ENCODE measurements around the gene LIPI.
"Not testable (repeated sequence)": the region's sequence is repeated elsewhere in the genome, so short reads cannot be mapped to it uniquely, and the experiment has no call there.

Gene LIPI

DNA sequence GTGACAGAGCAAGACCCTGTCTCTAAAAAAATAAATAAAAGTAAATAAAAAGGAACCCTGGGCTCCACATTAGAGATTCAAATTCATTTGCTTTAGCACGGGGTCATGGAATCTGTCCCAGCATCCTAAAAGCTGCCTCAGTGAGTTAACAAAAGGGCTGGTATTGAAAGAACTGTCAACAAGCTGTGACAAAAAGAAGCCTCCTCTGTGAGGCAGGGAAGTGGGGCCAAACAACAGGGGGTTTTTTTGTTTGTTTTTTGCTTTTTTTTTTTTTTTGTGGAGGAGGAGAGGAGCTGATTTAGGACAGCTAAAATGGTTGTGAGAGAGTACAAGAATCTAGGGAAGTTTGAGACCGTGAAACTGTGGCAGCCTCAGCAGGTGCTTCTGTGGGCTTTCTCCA lies 115.7 kb downstream of the LIPI start:
- TF ChIP-seq, protein P1, sequence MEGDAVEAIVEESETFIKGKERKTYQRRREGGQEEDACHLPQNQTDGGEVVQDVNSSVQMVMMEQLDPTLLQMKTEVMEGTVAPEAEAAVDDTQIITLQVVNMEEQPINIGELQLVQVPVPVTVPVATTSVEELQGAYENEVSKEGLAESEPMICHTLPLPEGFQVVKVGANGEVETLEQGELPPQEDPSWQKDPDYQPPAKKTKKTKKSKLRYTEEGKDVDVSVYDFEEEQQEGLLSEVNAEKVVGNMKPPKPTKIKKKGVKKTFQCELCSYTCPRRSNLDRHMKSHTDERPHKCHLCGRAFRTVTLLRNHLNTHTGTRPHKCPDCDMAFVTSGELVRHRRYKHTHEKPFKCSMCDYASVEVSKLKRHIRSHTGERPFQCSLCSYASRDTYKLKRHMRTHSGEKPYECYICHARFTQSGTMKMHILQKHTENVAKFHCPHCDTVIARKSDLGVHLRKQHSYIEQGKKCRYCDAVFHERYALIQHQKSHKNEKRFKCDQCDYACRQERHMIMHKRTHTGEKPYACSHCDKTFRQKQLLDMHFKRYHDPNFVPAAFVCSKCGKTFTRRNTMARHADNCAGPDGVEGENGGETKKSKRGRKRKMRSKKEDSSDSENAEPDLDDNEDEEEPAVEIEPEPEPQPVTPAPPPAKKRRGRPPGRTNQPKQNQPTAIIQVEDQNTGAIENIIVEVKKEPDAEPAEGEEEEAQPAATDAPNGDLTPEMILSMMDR (conservative IDR thresholded peaks at IDR 0.05; ENCODE audit: low read depth, low read length), result no peak

DNA sequence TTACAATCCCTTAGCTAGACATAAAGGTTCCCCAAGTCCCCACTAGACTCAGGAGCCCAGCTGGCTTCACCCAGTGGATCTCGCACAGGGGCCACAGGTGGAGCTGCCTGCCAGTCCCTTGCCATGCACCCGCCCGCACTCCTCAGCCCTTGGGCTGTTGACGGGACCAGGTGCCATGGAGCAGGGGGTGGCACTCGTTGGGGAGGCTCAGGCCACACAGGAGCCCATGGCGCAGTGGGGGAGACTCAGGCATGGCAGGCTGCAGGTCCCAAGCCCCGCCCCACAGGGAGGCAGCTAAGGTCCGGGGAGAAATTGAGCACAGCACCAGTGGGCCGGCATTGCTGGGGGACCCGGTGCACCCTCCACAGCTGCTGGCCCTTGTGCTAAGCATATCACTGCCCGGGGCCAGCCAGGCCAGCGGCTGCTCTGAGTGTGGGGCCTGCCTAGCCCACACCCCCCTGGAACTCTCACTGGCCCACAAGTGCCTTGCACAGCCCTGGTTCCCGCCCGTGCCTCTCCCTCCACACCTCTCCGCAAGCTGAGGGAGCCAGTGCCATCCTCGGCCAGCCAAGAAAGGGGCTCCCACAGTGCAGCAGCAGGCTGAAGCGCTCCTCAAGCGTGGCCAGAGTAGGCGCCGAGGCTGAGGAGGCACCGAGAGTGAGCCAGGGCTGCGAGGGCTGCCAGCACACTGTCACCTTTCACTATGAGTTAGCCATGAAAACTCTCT lies 117.8 kb downstream of the LIPI start:
- Histone ChIP-seq H2AFZ (ENCODE audit: low read depth) (no peak overlapping the region), H4K20me1 (ENCODE audit: insufficient read depth) (no peaks in the 10 kb centered on the region), H3K27ac (no peak overlapping the region), H3K27me3 (ENCODE audit: insufficient read depth, low read depth) (no peaks in the 10 kb centered on the region), H3K9ac (no peak overlapping the region), H3K36me3 (ENCODE audit: insufficient read depth) (no peaks in the 10 kb centered on the region), H3K79me2 (ENCODE audit: insufficient read depth, low read depth) (no peaks in the 10 kb centered on the region), H3K4me2 (no peak overlapping the region), H3K4me1 (ENCODE audit: low read depth, poor library complexity, severe bottlenecking) (no peaks in the 10 kb centered on the region), H3K4me3 (IDR thresholded peaks at IDR 0.05; ENCODE audit: insufficient read depth, low read depth, low read length) (no peak overlapping the region)
- TF ChIP-seq, protein P1 (conservative IDR thresholded peaks at IDR 0.05; ENCODE audit: low read depth, low read length), result no peak

More for the DNA sequence above, 115.7 kb downstream of the LIPI start:
- no peaks in the 10 kb centered on the region for H3K79me2 ChIP-seq (ENCODE audit: insufficient read depth, low read depth)
- H3K9ac ChIP-seq, result no peak overlapping the region
- no peaks in the 10 kb centered on the region for H3K4me1 ChIP-seq (ENCODE audit: low read depth, poor library complexity, severe bottlenecking)
- H3K4me3 ChIP-seq (IDR thresholded peaks at IDR 0.05; ENCODE audit: insufficient read depth, low read depth, low read length), result no peak overlapping the region
- no peaks in the 10 kb centered on the region for H3K27me3 ChIP-seq (ENCODE audit: insufficient read depth, low read depth)
- no peaks in the 10 kb centered on the region for H3K36me3 ChIP-seq (ENCODE audit: insufficient read depth)
- H3K27ac ChIP-seq, result no peak overlapping the region
- no peak overlapping the region for H3K4me2 ChIP-seq
- H2AFZ ChIP-seq (ENCODE audit: low read depth), result no peak overlapping the region
- H4K20me1 ChIP-seq (ENCODE audit: insufficient read depth), result no peaks in the 10 kb centered on the region

DNA sequence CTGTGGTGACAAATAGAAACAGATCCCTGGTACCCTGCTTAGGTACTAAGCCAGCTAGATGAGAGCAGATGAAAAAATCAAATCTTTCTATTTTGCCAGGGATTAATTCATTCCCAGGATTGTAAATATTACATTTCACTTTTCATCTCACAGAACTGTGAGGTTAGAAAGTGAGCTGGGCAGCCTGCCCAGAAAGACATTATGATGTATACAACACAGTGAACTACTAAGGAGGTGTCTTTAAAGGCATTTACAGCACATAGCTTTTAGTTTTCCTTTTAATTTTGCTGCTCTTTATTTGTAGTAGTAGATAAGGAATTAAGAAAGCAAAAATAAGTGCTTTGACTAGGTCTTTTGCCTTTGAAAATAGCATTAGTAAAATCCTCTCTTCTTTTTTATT lies 120.6 kb downstream of the LIPI start:
- not testable (repeated sequence) for H3K4me2 ChIP-seq; H3K4me1 ChIP-seq (ENCODE audit: low read depth, poor library complexity, severe bottlenecking); H3K27me3 ChIP-seq (ENCODE audit: insufficient read depth, low read depth); H3K27ac ChIP-seq; H3K36me3 ChIP-seq (ENCODE audit: insufficient read depth); H3K9ac ChIP-seq; H4K20me1 ChIP-seq (ENCODE audit: insufficient read depth); H2AFZ ChIP-seq (ENCODE audit: low read depth); H3K79me2 ChIP-seq (ENCODE audit: insufficient read depth, low read depth); H3K4me3 ChIP-seq (IDR thresholded peaks at IDR 0.05; ENCODE audit: insufficient read depth, low read depth, low read length)

DNA sequence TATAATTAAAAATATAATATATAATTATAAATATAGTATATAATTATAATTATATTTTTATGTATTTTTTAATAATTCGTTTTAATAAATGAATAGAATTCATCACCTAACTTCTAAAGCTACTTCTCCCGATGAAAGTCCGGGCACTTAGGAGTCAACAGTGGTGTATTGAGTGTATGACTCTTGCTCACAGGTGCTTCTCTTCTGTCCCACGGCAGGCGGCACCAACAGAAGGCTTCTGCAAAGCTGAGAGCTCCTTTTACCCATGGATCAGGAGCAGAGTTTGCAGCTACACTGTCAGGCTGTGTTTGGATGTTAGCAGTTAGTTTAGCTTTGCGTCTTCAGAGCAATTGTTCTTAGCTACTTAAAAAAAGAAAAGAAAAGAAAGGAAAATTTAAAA lies 122.4 kb downstream of the LIPI start:
- Histone ChIP-seq H3K27me3 (ENCODE audit: insufficient read depth, low read depth) (no peaks in the 10 kb centered on the region), H3K9ac (no peak overlapping the region), H3K79me2 (ENCODE audit: insufficient read depth, low read depth) (no peaks in the 10 kb centered on the region), H3K4me1 (ENCODE audit: low read depth, poor library complexity, severe bottlenecking) (no peaks in the 10 kb centered on the region), H3K4me2 (no peak overlapping the region), H2AFZ (ENCODE audit: low read depth) (no peak overlapping the region), H3K36me3 (ENCODE audit: insufficient read depth) (no peaks in the 10 kb centered on the region), H3K4me3 (IDR thresholded peaks at IDR 0.05; ENCODE audit: insufficient read depth, low read depth, low read length) (no peak overlapping the region), H3K27ac (no peak overlapping the region), H4K20me1 (ENCODE audit: insufficient read depth) (no peaks in the 10 kb centered on the region)
- TF ChIP-seq, protein P1 (conservative IDR thresholded peaks at IDR 0.05; ENCODE audit: low read depth, low read length), result no peak

DNA sequence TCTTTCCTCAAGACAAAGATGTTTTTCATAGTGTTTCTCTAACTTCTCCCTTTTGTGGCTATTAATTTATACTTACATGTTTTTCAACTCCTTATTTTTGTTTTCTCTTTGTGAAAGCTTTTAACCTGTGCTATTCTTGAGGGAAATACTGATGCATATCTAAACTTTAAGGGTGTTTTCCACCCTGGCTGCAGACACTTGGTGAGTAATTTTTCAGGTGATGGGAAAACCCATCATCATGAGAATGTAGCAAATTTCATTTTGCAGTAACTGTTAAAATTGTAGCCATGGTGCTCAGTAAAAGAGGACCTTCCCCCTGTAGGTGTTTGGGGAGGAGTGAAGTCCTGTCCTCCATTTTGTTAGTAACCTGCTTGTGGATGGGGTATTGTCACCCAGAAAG lies 124.2 kb downstream of the LIPI start:
- Histone ChIP-seq H3K36me3 (ENCODE audit: insufficient read depth) (no peaks in the 10 kb centered on the region), H3K4me2 (no peak overlapping the region)
- TF ChIP-seq, protein P1 (conservative IDR thresholded peaks at IDR 0.05; ENCODE audit: low read depth, low read length), result no peak

More for the DNA sequence above, 124.2 kb downstream of the LIPI start:
- H4K20me1 ChIP-seq (ENCODE audit: insufficient read depth), result no peaks in the 10 kb centered on the region
- no peaks in the 10 kb centered on the region for H3K27me3 ChIP-seq (ENCODE audit: insufficient read depth, low read depth)
- H3K4me1 ChIP-seq (ENCODE audit: low read depth, poor library complexity, severe bottlenecking), result no peaks in the 10 kb centered on the region
- no peak overlapping the region for H3K9ac ChIP-seq
- H3K4me3 ChIP-seq (IDR thresholded peaks at IDR 0.05; ENCODE audit: insufficient read depth, low read depth, low read length), result no peak overlapping the region
- no peaks in the 10 kb centered on the region for H3K79me2 ChIP-seq (ENCODE audit: insufficient read depth, low read depth)
- no peak overlapping the region for H3K27ac ChIP-seq
- H2AFZ ChIP-seq (ENCODE audit: low read depth), result no peak overlapping the region
